Measurements from ENCODE around the gene LHX3. TPM values are rescaled to one million over a fixed set of nuclear protein-coding genes. Genes with fewer than 3 reads are reported as not detected.
"Not testable (repeated sequence)": the region's sequence is repeated elsewhere in the genome, so short reads cannot be mapped to it uniquely, and the experiment has no call there.

Gene LHX3
- total RNA-seq, 2 experiments from 2014 or later, result 0.11 to 0.16 TPM

DNA sequence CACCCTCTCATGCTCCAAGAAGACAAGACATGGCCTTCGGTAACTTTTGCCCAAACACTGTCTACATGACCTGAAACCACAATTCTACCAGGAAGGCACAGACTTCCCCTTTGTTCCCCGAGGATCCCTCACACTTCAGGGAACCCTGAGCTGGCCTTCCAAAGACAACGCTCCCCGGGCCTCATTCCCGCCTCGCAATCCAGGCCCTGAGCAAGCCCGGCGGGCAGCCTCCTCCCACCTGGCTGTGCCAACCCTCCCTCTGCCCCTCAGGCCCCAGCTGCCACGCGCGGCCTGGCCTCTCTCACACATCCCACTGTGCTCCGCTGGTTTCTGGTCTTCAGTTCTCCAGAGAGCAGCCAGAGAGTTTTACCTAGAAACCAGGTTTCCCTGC is 33.4 kb upstream of the LHX3 start:
- Histone ChIP-seq H3K4me3 (ENCODE audit: low read length) (no peak overlapping the region), H3K27ac (ENCODE audit: low read depth in 1 of 2, low read length in 2 of 2) (no peak overlapping the region), H3K9me3 (ENCODE audit: control insufficient read depth in 1 of 2, insufficient read depth in 1 of 2, low read length in 2 of 2) (no peaks in the 10 kb centered on the region), H3K4me1 (ENCODE audit: insufficient read depth, low read length) (peaks cover 20% of the 10 kb centered on the region), H3K27me3 (ENCODE audit: control insufficient read depth in 1 of 2, insufficient read depth in 2 of 2, low read length in 2 of 2) (no peaks in the 10 kb centered on the region), H3K36me3 (ENCODE audit: insufficient read depth, low read length) (peaks cover 23% of the 10 kb centered on the region)
- TF ChIP-seq, protein P1, sequence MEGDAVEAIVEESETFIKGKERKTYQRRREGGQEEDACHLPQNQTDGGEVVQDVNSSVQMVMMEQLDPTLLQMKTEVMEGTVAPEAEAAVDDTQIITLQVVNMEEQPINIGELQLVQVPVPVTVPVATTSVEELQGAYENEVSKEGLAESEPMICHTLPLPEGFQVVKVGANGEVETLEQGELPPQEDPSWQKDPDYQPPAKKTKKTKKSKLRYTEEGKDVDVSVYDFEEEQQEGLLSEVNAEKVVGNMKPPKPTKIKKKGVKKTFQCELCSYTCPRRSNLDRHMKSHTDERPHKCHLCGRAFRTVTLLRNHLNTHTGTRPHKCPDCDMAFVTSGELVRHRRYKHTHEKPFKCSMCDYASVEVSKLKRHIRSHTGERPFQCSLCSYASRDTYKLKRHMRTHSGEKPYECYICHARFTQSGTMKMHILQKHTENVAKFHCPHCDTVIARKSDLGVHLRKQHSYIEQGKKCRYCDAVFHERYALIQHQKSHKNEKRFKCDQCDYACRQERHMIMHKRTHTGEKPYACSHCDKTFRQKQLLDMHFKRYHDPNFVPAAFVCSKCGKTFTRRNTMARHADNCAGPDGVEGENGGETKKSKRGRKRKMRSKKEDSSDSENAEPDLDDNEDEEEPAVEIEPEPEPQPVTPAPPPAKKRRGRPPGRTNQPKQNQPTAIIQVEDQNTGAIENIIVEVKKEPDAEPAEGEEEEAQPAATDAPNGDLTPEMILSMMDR (IDR thresholded peaks at IDR 0.05), result no peak
- Mint-ChIP-seq H3K27ac (no peak overlapping the region), H3K36me3 (ENCODE audit: low read depth) (peaks cover 15% of the 10 kb centered on the region), H3K9me3 (no peaks in the 10 kb centered on the region), H3K27me3 (no peaks in the 10 kb centered on the region), H3K4me1 (ENCODE audit: low read depth) (peaks cover 27% of the 10 kb centered on the region), H3K4me3 (no peak overlapping the region)
- ChIA-PET CTCF (no interaction called here), POLR2A (no interaction called here)
- no peak for DNase-seq
- intact Hi-C loops (cut with DNase I, micrococcal nuclease), result no loop called here
- no peak for ATAC-seq (ENCODE audit: poor library complexity)

DNA sequence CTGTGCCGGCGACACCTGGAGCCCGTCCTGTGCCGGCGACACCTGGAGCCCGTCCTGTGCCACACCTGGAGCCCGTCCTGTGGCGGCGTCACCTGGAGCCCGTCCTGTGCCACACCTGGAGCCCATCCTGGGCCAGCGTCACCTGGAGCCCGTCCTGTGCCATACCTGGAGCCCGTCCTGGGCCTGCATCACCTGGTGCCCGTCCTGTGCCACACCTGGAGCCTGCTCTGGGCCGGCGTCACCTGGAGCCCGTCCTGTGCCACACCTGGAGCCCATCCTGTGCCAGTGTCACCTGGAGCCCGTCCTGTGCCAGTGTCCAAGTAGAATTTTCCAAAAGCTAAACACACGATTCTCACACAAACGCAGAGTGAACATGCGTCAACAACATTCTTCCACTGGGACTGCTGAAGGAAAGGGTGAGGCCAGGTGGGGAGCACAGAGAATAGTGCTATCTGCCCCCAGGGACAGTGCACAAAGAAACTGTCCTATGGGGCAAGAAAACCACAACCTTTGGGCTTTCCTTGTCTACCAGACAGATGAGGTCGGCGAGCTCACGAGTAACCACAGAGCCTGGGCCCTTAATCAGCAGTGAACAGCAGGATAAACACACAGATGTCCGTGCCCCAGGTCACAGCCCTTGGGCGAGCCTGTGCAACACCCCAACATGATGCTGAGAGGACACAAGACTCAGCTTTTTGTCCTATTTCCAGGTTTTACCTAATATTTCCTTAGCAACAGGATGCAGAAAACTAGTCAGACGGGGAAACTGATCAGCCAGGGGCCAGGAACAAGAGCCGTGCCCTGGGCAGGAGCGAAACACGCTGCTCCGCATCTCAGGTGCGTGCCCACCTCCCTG is 32.8 kb upstream of the LHX3 start:
- H3K36me3 ChIP-seq (ENCODE audit: insufficient read depth, low read length), result peaks cover 23% of the 10 kb centered on the region
- TF ChIP-seq, protein P1 (IDR thresholded peaks at IDR 0.05), result no peak
- no peaks in the 10 kb centered on the region for H3K27me3 Mint-ChIP-seq
- no peaks in the 10 kb centered on the region for H3K9me3 Mint-ChIP-seq
- DNase-seq, result no peak
- ATAC-seq (ENCODE audit: poor library complexity), result no peak
- H3K9me3 ChIP-seq (ENCODE audit: control insufficient read depth in 1 of 2, insufficient read depth in 1 of 2, low read length in 2 of 2), result no peaks in the 10 kb centered on the region
- H3K27me3 ChIP-seq (ENCODE audit: control insufficient read depth in 1 of 2, insufficient read depth in 2 of 2, low read length in 2 of 2), result no peaks in the 10 kb centered on the region
- H3K27ac Mint-ChIP-seq, result no peak overlapping the region
- H3K27ac ChIP-seq (ENCODE audit: low read depth in 1 of 2, low read length in 2 of 2), result no peak overlapping the region
- H3K4me3 Mint-ChIP-seq, result no peak overlapping the region
- peaks cover 16% of the 10 kb centered on the region for H3K36me3 Mint-ChIP-seq (ENCODE audit: low read depth)
- H3K4me1 Mint-ChIP-seq (ENCODE audit: low read depth), result peaks cover 25% of the 10 kb centered on the region
- intact Hi-C loops (cut with DNase I, micrococcal nuclease), result no loop called here
- POLR2A ChIA-PET, result no interaction called here
- CTCF ChIA-PET, result no interaction called here
- peaks cover 19% of the 10 kb centered on the region for H3K4me1 ChIP-seq (ENCODE audit: insufficient read depth, low read length)
- no peak overlapping the region for H3K4me3 ChIP-seq (ENCODE audit: low read length)

DNA sequence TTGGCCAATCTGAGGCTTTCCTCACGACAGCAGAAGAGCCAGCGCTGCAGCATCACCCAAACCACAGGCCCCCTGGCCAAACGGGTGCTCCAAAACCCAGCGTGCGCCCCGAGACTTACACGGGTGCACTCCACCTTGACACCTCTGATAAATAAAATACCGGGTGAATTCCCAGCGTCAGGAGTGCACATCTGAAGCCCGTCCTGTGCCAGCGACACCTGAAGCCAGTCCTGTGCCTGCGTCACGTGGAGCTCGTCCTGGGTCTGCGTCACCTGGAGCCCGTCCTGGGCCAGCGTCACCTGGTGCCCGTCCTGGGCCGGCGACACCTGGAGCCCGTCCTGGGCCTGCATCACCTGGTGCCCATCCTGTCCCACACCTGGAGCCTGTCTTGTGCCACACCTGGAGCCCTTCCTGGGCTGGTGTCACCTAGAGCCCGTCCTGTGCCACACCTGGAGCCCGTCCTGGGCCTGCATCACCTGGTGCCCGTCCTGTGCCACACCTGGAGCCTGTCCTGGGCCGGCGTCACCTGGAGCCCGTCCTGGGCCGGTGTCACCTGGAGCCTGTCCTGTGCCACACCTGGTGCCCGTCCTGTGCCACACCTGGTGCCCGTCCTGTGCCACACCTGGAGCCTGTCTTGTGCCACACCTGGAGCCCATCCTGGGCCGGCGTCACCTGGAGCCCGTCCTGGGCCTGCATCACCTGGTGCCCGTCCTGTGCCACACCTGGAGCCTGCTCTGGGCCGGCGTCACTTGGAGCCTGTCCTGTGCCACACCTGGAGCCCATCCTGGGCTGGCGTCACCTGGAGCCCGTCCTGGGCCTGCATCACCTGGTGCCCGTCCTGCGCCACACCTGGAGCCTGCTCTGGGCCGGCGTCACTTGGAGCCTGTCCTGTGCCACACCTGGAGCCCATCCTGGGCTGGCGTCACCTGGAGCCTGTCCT is 31.8 kb upstream of the LHX3 start:
- ATAC-seq (ENCODE audit: poor library complexity); H3K4me3 ChIP-seq (ENCODE audit: low read length); CTCF ChIA-PET; POLR2A ChIA-PET; intact Hi-C loops (cut with DNase I, micrococcal nuclease); H3K27ac Mint-ChIP-seq; H3K9me3 ChIP-seq (ENCODE audit: control insufficient read depth in 1 of 2, insufficient read depth in 1 of 2, low read length in 2 of 2); H3K9me3 Mint-ChIP-seq; H3K27me3 ChIP-seq (ENCODE audit: control insufficient read depth in 1 of 2, insufficient read depth in 2 of 2, low read length in 2 of 2); H3K27me3 Mint-ChIP-seq; H3K27ac ChIP-seq (ENCODE audit: low read depth in 1 of 2, low read length in 2 of 2); H3K4me3 Mint-ChIP-seq; DNase-seq: not testable (repeated sequence)
- Mint-ChIP-seq H3K36me3 (ENCODE audit: low read depth) (peaks cover 21% of the 10 kb centered on the region), H3K4me1 (ENCODE audit: low read depth) (peaks cover 27% of the 10 kb centered on the region)
- Histone ChIP-seq H3K4me1 (ENCODE audit: insufficient read depth, low read length) (peaks cover 22% of the 10 kb centered on the region), H3K36me3 (ENCODE audit: insufficient read depth, low read length) (peaks cover 23% of the 10 kb centered on the region)
